ENCODE results near the gene ALAD.
A peak's percentile ranks its signal among the peaks of the same experiment; 100 is the strongest.

Gene ALAD

GRCh38 chr9:113399646-113400200 lies 1.4 kb downstream of the ALAD start:
- Histone ChIP-seq H4K20me1 (peaks cover 23% of the 10 kb centered on the region; the same call in 1 of the 2 replicates), H3K36me3 (peaks cover 18% of the 10 kb centered on the region; the same call in 1 of the 2 replicates), H3K9ac (peak overlapping the region; percentile 83; the same call in 1 of the 2 replicates), H3K9me3 (no peaks in the 10 kb centered on the region), H3K4me1 (peaks cover 39% of the 10 kb centered on the region), H3K4me3 (peak overlapping the region; percentile 92; the same call in 1 of the 2 replicates), H3K27me3 (no peaks in the 10 kb centered on the region), H3K4me2 (peak overlapping the region; percentile 89), H3K27ac (no peak overlapping the region)
- TF ChIP-seq Cebpa-rat (IDR thresholded peaks at IDR 0.05): no peak

GRCh38 chr9:113398796-113399195 lies 2.3 kb downstream of the ALAD start:
- H3K9ac ChIP-seq: no peak overlapping the region
- no peak for TF ChIP-seq Cebpa-rat (IDR thresholded peaks at IDR 0.05)
- H3K4me3 ChIP-seq: no peak overlapping the region
- peaks cover 23% of the 10 kb centered on the region; the same call in 1 of the 2 replicates for H4K20me1 ChIP-seq
- H3K4me1 ChIP-seq: peaks cover 32% of the 10 kb centered on the region
- H3K36me3 ChIP-seq: peaks cover 18% of the 10 kb centered on the region; the same call in 1 of the 2 replicates
- no peaks in the 10 kb centered on the region for H3K9me3 ChIP-seq
- H3K4me2 ChIP-seq: no peak overlapping the region
- no peak overlapping the region for H3K27ac ChIP-seq
- H3K27me3 ChIP-seq: no peaks in the 10 kb centered on the region

- TF ChIP-seq Cebpa-rat (IDR thresholded peaks at IDR 0.05): no peak
- no peak overlapping the region for H3K4me3 ChIP-seq
- H3K9me3 ChIP-seq: no peaks in the 10 kb centered on the region
- H3K4me1 ChIP-seq: peaks cover 32% of the 10 kb centered on the region
- H3K9ac ChIP-seq: no peak overlapping the region
- peaks cover 33% of the 10 kb centered on the region for H3K36me3 ChIP-seq
- no peak overlapping the region for H3K27ac ChIP-seq
- H3K4me2 ChIP-seq: no peak overlapping the region
- peaks cover 23% of the 10 kb centered on the region; the same call in 1 of the 2 replicates for H4K20me1 ChIP-seq
- no peaks in the 10 kb centered on the region for H3K27me3 ChIP-seq
Measured at GRCh38 chr9:113397203-113397631, 3.9 kb downstream of the ALAD start.

- no peak overlapping the region for H3K4me3 ChIP-seq
- no peak overlapping the region for H3K27ac ChIP-seq
- peaks cover 53% of the 10 kb centered on the region for H3K36me3 ChIP-seq
- H4K20me1 ChIP-seq: peaks cover 21% of the 10 kb centered on the region; the same call in 1 of the 2 replicates
- no peaks in the 10 kb centered on the region for H3K9me3 ChIP-seq
- peaks cover 21% of the 10 kb centered on the region for H3K4me1 ChIP-seq
- H3K27me3 ChIP-seq: no peaks in the 10 kb centered on the region
- H3K9ac ChIP-seq: no peak overlapping the region
- no peak overlapping the region for H3K4me2 ChIP-seq
- no peak for TF ChIP-seq Cebpa-rat (IDR thresholded peaks at IDR 0.05)
Measured at GRCh38 chr9:113395000-113395861, 5.9 kb downstream of the ALAD start.

GRCh38 chr9:113393281-113393680 lies 7.8 kb downstream of the ALAD start:
- 0 out of 2 replicates have a peak, but pooled peaks cover 2% of the 10 kb centered on the region for H4K20me1 ChIP-seq
- H3K9me3 ChIP-seq: no peaks in the 10 kb centered on the region
- H3K9ac ChIP-seq: no peak overlapping the region

GRCh38 chr9:113391917-113392316 lies 9.2 kb downstream of the ALAD start:
- Histone ChIP-seq H3K4me3 (no peak overlapping the region), H3K27ac (no peak overlapping the region), H3K9ac (no peak overlapping the region), H3K4me2 (no peak overlapping the region), H3K36me3 (peaks cover 85% of the 10 kb centered on the region), H4K20me1 (no peaks in the 10 kb centered on the region), H3K27me3 (no peaks in the 10 kb centered on the region), H3K4me1 (peaks cover 12% of the 10 kb centered on the region), H3K9me3 (no peaks in the 10 kb centered on the region)
- no peak for TF ChIP-seq Cebpa-rat (IDR thresholded peaks at IDR 0.05)

More at GRCh38 chr9:113393281-113393680, 7.8 kb downstream of the ALAD start:
- Histone ChIP-seq H3K36me3 (peaks cover 72% of the 10 kb centered on the region), H3K27ac (no peak overlapping the region), H3K4me2 (no peak overlapping the region), H3K4me3 (no peak overlapping the region), H3K4me1 (peaks cover 8% of the 10 kb centered on the region), H3K27me3 (no peaks in the 10 kb centered on the region)
- TF ChIP-seq Cebpa-rat (IDR thresholded peaks at IDR 0.05): no peak

GRCh38 chr9:113390192-113390960 lies 10.7 kb downstream of the ALAD start:
- H3K27ac ChIP-seq: no peak overlapping the region
- no peak overlapping the region for H3K4me3 ChIP-seq
- H3K27me3 ChIP-seq: no peaks in the 10 kb centered on the region
- H3K4me1 ChIP-seq: peaks cover 12% of the 10 kb centered on the region
- H3K9ac ChIP-seq: no peak overlapping the region
- H3K4me2 ChIP-seq: no peak overlapping the region
- H4K20me1 ChIP-seq: no peaks in the 10 kb centered on the region
- TF ChIP-seq Cebpa-rat (IDR thresholded peaks at IDR 0.05): no peak
- no peaks in the 10 kb centered on the region for H3K9me3 ChIP-seq
- H3K36me3 ChIP-seq: peaks cover 88% of the 10 kb centered on the region

- Histone ChIP-seq H3K27me3 (no peaks in the 10 kb centered on the region), H3K9me3 (no peaks in the 10 kb centered on the region), H3K9ac (no peak overlapping the region), H4K20me1 (no peaks in the 10 kb centered on the region), H3K4me2 (no peak overlapping the region), H3K4me1 (peaks cover 12% of the 10 kb centered on the region), H3K4me3 (no peak overlapping the region), H3K27ac (no peak overlapping the region), H3K36me3 (peaks cover 83% of the 10 kb centered on the region)
- no peak for TF ChIP-seq Cebpa-rat (IDR thresholded peaks at IDR 0.05)
Measured at GRCh38 chr9:113389451-113389850, 11.6 kb downstream of the ALAD start.

GRCh38 chr9:113388833-113389232 lies 12.3 kb downstream of the ALAD start:
- no peaks in the 10 kb centered on the region for H3K9me3 ChIP-seq
- H3K27me3 ChIP-seq: no peaks in the 10 kb centered on the region
- no peak overlapping the region for H3K4me2 ChIP-seq
- H3K9ac ChIP-seq: no peak overlapping the region
- TF ChIP-seq Cebpa-rat (IDR thresholded peaks at IDR 0.05): no peak
- peaks cover 83% of the 10 kb centered on the region for H3K36me3 ChIP-seq
- no peaks in the 10 kb centered on the region for H4K20me1 ChIP-seq
- peaks cover 12% of the 10 kb centered on the region for H3K4me1 ChIP-seq
- H3K27ac ChIP-seq: no peak overlapping the region
- no peak overlapping the region for H3K4me3 ChIP-seq
